BJ (cell line): ENCODE measurements around the gene PLPP3. TPM values are rescaled to one million over a fixed set of nuclear protein-coding genes. Genes with fewer than 3 reads are reported as not detected.

ENCODE experiments used
- CTCF ChIA-PET: fragments of 350-600 bp; formaldehyde crosslinking; extraction: SDS; loops from one replicate; lab custom pipeline; 2021; ENCODE audit warnings: antibody characterized with exemption, inconsistent platforms; lab: Yijun Ruan, JAX
- POLR2A ChIA-PET: fragments of 300-600 bp; sonication (Branson Sonifier 250); formaldehyde crosslinking; extraction: SDS; loops from one replicate; lab custom pipeline; 2021; ENCODE audit warnings: antibody characterized with exemption; lab: Charles Lee
- DNase-seq: peaks from one replicate; pipeline ENCODE4 v3.0.0-alpha.2; 2011; ENCODE audit warnings: low read depth
- H3K27me3 ChIP-seq: 2 replicates; pipeline ENCODE4 v1.6.0; 2011; ENCODE audit warnings: low read length; ENCODE audit not compliant: control insufficient read depth, insufficient read depth
- H3K36me3 ChIP-seq: 2 replicates; pipeline ENCODE4 v1.5.1; 2011; ENCODE audit warnings: low read length; ENCODE audit not compliant: control insufficient read depth, insufficient read depth
- H3K4me3 ChIP-seq: 2 replicates; pipeline ENCODE4 v1.5.1; 2011; ENCODE audit warnings: low read depth, mild to moderate bottlenecking, control low read depth, low read length
- CTCF ChIP-seq: IDR thresholded peaks from 2 replicates; pipeline ENCODE4 v1.5.1; 2011; ENCODE audit warnings: low read depth, mild to moderate bottlenecking, control low read depth, inconsistent platforms, low read length, moderate library complexity; ENCODE audit not compliant: insufficient read depth
- polyA plus RNA-seq: library from polyadenylated mRNA; depleted of rRNA; stranded (reverse); fragments of >200 nt; gene quantifications from 2 replicates; pipeline ENCODE4 v1.2.3, GENCODE V29; 2011

PLPP3 gene
- polyA plus RNA-seq, 1 experiment: 55.4 TPM

DNA sequence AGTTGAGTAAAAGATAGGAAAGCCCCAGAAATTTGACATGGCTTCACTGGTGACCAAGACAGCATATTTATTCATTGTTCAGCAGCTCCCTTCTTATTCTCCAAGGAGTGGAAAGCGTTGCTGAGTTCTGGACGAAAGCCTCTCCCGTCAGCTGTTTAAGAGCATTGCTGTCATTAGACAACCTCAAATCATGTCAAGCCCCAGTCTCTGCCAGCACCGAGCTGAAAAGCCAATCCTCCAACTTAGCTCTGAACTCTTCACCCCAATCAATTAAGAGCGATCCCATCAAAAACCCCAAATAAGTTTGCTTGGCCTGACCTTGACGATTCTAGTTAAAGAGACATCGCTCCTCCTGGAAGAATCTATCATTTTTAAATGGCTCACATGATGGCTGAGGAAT lies 110.8 kb downstream of the PLPP3 start:
- no peaks in the 10 kb centered on the region for H3K27me3 ChIP-seq
- no peak overlapping the region for H3K4me3 ChIP-seq
- no peaks in the 10 kb centered on the region; the same call in 1 of the 2 replicates for H3K36me3 ChIP-seq
- TF ChIP-seq CTCF: no peak
- POLR2A ChIA-PET: no interaction called here
- CTCF ChIA-PET: interaction anchor here (1.1 to 1.5 kb wide), 2 partner anchors 9 to 20 kb away, joined by 3 read pairs; no protein-coding TSS in a partner anchor
- DNase-seq: no peak

GRCh38 chr1:56466538-56466937 lies 112.8 kb downstream of the PLPP3 start:
- Histone ChIP-seq H3K27me3 (no peaks in the 10 kb centered on the region), H3K4me3 (no peak overlapping the region), H3K36me3 (no peaks in the 10 kb centered on the region; the same call in 1 of the 2 replicates)
- POLR2A ChIA-PET: no interaction called here
- no peak for DNase-seq
- no peak for TF ChIP-seq CTCF
- CTCF ChIA-PET: interaction anchor here (1.1 kb wide), 1 partner anchor 20 kb away, joined by 3 read pairs; no protein-coding TSS in a partner anchor

- Histone ChIP-seq H3K27me3 (no peaks in the 10 kb centered on the region), H3K4me3 (no peak overlapping the region), H3K36me3 (no peaks in the 10 kb centered on the region; the same call in 1 of the 2 replicates)
- TF ChIP-seq CTCF: no peak
- no peak for DNase-seq
- CTCF ChIA-PET: no interaction called here
- POLR2A ChIA-PET: no interaction called here
Observed at GRCh38 chr1:56464294-56464693, 115.1 kb downstream of the PLPP3 start.

DNA sequence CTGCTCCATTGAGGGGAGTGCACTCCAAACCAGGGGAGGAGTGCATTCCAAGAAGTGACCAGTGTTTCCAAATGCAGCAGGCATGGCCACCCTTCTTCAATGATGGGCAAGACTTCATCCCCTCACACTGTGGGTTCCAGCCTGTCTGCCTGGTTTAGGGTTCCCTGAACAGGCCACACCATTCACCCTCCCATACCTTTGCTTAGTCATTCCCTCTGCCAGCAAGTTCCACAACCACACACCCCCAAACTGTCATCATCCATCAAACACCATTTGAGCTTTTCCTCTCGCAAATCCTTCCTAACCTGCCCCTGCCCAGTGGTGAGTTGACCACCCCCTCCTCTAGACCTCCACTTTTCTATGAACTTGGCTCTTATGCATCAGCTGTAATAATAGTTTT lies 116.0 kb downstream of the PLPP3 start:
- POLR2A ChIA-PET: no interaction called here
- no peak for TF ChIP-seq CTCF
- DNase-seq: no peak
- Histone ChIP-seq H3K4me3 (no peak overlapping the region), H3K36me3 (no peaks in the 10 kb centered on the region; the same call in 1 of the 2 replicates), H3K27me3 (no peaks in the 10 kb centered on the region)
- CTCF ChIA-PET: interaction anchor here (1.0 kb wide), 1 partner anchor 16 kb away, joined by 5 read pairs; no protein-coding TSS in a partner anchor

- ChIA-PET CTCF (interaction anchor here (0.6 kb wide), 1 partner anchor 42 kb away, joined by 3 read pairs; no protein-coding TSS in a partner anchor), POLR2A (no interaction called here)
- no peak for DNase-seq
- no peak for TF ChIP-seq CTCF
- no peak overlapping the region for H3K4me3 ChIP-seq
- no peaks in the 10 kb centered on the region; the same call in 1 of the 2 replicates for H3K36me3 ChIP-seq
- H3K27me3 ChIP-seq: no peaks in the 10 kb centered on the region
Observed at GRCh38 chr1:56462209-56462608, 117.2 kb downstream of the PLPP3 start.
